Osteoblast (primary cell): ENCODE measurements around the gene TPRG1. TPM values are rescaled to one million over a fixed set of nuclear protein-coding genes. Genes with fewer than 3 reads are reported as not detected.

Source experiments
- DNase-seq: peaks from one replicate; pipeline ENCODE4 v3.0.0; 2011; ENCODE audit warnings: low spot score, mixed read lengths; ENCODE audit not compliant: insufficient read length; ENCODE audit errors: missing footprints
- H2AFZ ChIP-seq: 2 replicates; pipeline ENCODE4 v1.6.0; 2011; ENCODE audit warnings: mild to moderate bottlenecking, low read length
- H3K27ac ChIP-seq: 2 replicates; pipeline ENCODE4 v1.5.1; 2011; ENCODE audit warnings: mild to moderate bottlenecking, low read depth, low read length, moderate library complexity
- H3K27me3 ChIP-seq: 2 replicates; pipeline ENCODE4 v1.6.0; 2012; ENCODE audit warnings: mild to moderate bottlenecking, control low read depth, inconsistent platforms, low read length, moderate library complexity; ENCODE audit not compliant: insufficient read depth
- H3K36me3 ChIP-seq: 2 replicates; pipeline ENCODE4 v1.5.1; 2011; ENCODE audit warnings: mild to moderate bottlenecking, low read length, control low read depth, moderate library complexity; ENCODE audit not compliant: insufficient read depth
- H3K4me1 ChIP-seq: 2 replicates; pipeline ENCODE4 v1.5.1; 2011; ENCODE audit warnings: mild to moderate bottlenecking, low read length, control low read depth, moderate library complexity; ENCODE audit not compliant: insufficient read depth
- H3K4me2 ChIP-seq: 2 replicates; pipeline ENCODE4 v1.6.0; 2011; ENCODE audit warnings: mild to moderate bottlenecking, low read length; ENCODE audit not compliant: insufficient read depth
- H3K4me3 ChIP-seq: fragments of 200-600 bp; sonication (generic); 3 replicates; pipeline ENCODE4 v1.5.1; 2012; ENCODE audit warnings: mild to moderate bottlenecking, low read length, inconsistent platforms; ENCODE audit not compliant: insufficient read depth
- H3K79me2 ChIP-seq: 2 replicates; pipeline ENCODE4 v1.6.0; 2012; ENCODE audit warnings: mild to moderate bottlenecking, low read length, control low read depth, inconsistent platforms; ENCODE audit not compliant: insufficient read depth
- H3K9me3 ChIP-seq: 2 replicates; pipeline ENCODE4 v1.5.1; 2011; ENCODE audit warnings: low read depth, low read length, control low read depth
- H4K20me1 ChIP-seq: 2 replicates; pipeline ENCODE4 v1.6.0; 2012; ENCODE audit warnings: mild to moderate bottlenecking, low read length, control low read depth; ENCODE audit not compliant: insufficient read depth
- total RNA-seq: library from RNA; depleted of rRNA; stranded (reverse); fragments of >200 nt; gene quantifications from 2 replicates; pipeline ENCODE4 v1.2.3, GENCODE V29; 2012
- TF ChIP-seq, protein P1 (sequence below): IDR thresholded peaks from 2 replicates; pipeline ENCODE4 v1.5.1; 2011; ENCODE audit warnings: mild to moderate bottlenecking, low read depth, low read length, moderate library complexity; ENCODE audit errors: extremely low read depth

Gene TPRG1
- total RNA-seq, 1 donor, result 6.5 TPM

DNA sequence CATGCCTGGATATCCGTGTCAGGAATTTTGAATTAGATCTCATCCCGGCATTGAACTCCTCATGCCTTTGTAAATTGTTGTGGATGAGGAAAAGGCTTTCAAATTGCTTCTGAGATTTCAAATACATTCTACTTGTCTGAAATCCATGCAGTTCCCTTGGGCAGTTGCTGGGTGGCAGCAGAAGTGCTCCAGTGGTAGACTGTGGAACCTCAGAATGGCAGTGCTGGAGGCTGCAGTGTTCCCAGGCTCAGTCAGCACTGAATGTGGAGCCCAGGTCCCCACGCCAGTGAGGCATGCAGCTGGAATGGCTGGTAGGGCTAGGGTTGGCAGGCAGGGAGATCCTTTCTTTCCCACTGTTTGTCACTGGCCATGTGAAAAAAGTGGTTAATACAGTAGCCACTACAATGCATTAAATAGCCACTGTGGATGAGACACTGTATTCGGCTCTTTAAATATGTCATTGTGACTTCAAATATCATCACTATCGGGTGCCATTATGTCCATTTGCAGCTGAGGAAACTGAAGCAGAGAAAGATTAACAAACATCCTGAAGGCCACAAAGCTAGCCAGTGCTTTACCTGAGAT is 98.6 kb downstream of the TPRG1 start:
- peaks cover 32% of the 10 kb centered on the region for H3K4me1 ChIP-seq
- H3K27me3 ChIP-seq, result no peaks in the 10 kb centered on the region
- no peaks in the 10 kb centered on the region for H3K79me2 ChIP-seq
- H3K4me3 ChIP-seq, result no peak overlapping the region
- TF ChIP-seq, protein P1, sequence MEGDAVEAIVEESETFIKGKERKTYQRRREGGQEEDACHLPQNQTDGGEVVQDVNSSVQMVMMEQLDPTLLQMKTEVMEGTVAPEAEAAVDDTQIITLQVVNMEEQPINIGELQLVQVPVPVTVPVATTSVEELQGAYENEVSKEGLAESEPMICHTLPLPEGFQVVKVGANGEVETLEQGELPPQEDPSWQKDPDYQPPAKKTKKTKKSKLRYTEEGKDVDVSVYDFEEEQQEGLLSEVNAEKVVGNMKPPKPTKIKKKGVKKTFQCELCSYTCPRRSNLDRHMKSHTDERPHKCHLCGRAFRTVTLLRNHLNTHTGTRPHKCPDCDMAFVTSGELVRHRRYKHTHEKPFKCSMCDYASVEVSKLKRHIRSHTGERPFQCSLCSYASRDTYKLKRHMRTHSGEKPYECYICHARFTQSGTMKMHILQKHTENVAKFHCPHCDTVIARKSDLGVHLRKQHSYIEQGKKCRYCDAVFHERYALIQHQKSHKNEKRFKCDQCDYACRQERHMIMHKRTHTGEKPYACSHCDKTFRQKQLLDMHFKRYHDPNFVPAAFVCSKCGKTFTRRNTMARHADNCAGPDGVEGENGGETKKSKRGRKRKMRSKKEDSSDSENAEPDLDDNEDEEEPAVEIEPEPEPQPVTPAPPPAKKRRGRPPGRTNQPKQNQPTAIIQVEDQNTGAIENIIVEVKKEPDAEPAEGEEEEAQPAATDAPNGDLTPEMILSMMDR, result peak; percentile 90
- peak; percentile 61 for DNase-seq
- H2AFZ ChIP-seq, result no peak overlapping the region
- no peaks in the 10 kb centered on the region for H3K9me3 ChIP-seq
- no peak overlapping the region for H3K4me2 ChIP-seq
- peak overlapping the region; percentile 45 for H3K27ac ChIP-seq
- no peaks in the 10 kb centered on the region for H4K20me1 ChIP-seq
- H3K36me3 ChIP-seq, result no peaks in the 10 kb centered on the region

DNA sequence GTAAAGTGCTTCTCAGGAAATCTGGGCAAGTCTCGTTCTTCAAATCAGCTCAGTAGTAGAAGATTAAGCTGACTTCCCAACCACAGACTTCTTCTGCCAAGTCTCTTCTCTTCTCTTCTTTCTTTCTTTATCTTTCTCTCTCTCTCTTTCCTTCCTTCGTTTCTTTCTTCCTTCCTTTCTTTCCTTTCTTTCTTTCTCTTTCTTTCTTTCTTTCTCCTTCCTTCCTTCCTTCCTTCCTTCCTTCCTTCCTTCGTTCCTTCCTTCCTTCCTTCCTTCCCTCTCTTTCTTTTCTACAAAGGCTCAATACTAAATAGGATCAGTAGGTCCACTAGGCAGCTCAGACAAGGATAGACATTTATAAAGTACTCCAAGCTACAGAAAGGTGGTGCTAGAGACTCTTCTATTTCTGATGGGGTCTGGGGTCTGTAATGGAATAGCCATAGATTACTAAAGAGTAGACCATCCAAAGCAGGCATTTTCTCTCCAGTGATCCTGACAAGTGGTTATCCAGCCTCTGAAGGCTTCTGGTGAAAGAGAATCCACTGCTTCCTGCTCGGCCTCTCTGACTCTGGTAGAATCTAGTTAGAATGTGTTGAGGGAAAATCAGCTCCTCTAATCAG is 100.8 kb downstream of the TPRG1 start:
- no peak for DNase-seq
- H2AFZ ChIP-seq, result no peak overlapping the region

DNA sequence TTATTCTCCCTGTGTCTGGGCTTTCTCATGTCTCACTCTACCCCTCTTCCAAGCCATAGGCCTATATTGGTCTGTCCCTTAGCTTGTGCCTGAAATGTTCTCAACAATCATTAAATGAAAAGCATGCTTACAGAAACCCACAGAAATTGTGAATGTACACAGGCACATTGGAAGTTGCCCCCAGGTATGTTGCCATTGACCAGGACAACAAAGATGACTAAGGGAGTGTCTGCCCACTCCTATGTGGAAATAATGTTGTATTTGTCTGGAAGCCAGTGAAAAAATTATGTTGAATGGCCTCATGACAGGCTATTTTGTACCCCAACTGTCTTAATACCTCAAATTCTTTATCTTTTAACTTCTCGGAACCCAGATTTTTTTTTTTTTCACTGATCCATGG is 102.0 kb downstream of the TPRG1 start:
- H3K4me3 ChIP-seq, result no peak overlapping the region
- DNase-seq, result peak; percentile 5
- H3K27ac ChIP-seq, result no peak overlapping the region

More for the DNA sequence above, 100.8 kb downstream of the TPRG1 start:
- H4K20me1 ChIP-seq, result no peaks in the 10 kb centered on the region
- no peaks in the 10 kb centered on the region for H3K36me3 ChIP-seq
- no peaks in the 10 kb centered on the region for H3K79me2 ChIP-seq
- TF ChIP-seq, protein P1, result peak; percentile 39
- no peak overlapping the region for H3K27ac ChIP-seq
- H3K27me3 ChIP-seq, result no peaks in the 10 kb centered on the region
- H3K9me3 ChIP-seq, result no peaks in the 10 kb centered on the region
- no peak overlapping the region for H3K4me3 ChIP-seq
- H3K4me1 ChIP-seq, result peaks cover 47% of the 10 kb centered on the region
- no peak overlapping the region for H3K4me2 ChIP-seq

DNA sequence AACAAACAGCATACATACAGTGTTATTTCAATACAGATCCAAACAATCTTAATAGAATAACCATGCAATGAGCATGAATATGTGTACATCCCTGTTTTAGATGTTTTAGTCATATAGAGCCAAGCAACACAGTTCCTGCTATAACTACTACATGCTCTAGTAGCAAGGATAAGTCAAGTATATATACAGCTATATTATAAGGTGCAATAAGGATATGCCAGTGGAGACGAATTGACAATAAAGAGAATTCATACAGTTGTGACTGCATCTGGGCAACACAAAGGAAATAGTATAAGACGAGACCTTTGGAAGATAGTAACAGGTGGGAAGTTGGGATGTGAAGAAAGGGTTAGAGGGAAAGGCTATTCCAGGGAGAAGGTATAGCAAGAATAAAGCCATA is 103.4 kb downstream of the TPRG1 start:
- H3K27ac ChIP-seq, result no peak overlapping the region
- DNase-seq, result no peak
- no peaks in the 10 kb centered on the region for H3K79me2 ChIP-seq
- no peak overlapping the region for H3K4me3 ChIP-seq
- H3K36me3 ChIP-seq, result no peaks in the 10 kb centered on the region
- H2AFZ ChIP-seq, result no peak overlapping the region
- H3K27me3 ChIP-seq, result no peaks in the 10 kb centered on the region
- H3K4me2 ChIP-seq, result no peak overlapping the region
- no peaks in the 10 kb centered on the region for H3K9me3 ChIP-seq
- peaks cover 37% of the 10 kb centered on the region for H3K4me1 ChIP-seq
- H4K20me1 ChIP-seq, result no peaks in the 10 kb centered on the region
- TF ChIP-seq, protein P1, result no peak

More for the DNA sequence above, 102.0 kb downstream of the TPRG1 start:
- H3K79me2 ChIP-seq, result no peaks in the 10 kb centered on the region
- no peaks in the 10 kb centered on the region for H3K27me3 ChIP-seq
- H4K20me1 ChIP-seq, result no peaks in the 10 kb centered on the region
- no peak overlapping the region for H3K4me2 ChIP-seq
- no peaks in the 10 kb centered on the region for H3K9me3 ChIP-seq
- H2AFZ ChIP-seq, result no peak overlapping the region
- TF ChIP-seq, protein P1, result no peak
- peaks cover 52% of the 10 kb centered on the region for H3K4me1 ChIP-seq
- no peaks in the 10 kb centered on the region for H3K36me3 ChIP-seq
